IPS-11a (cell line): ENCODE measurements around the gene FIGLA.
"Not testable (repeated sequence)": the region's sequence is repeated elsewhere in the genome, so short reads cannot be mapped to it uniquely, and the experiment has no call there.

ENCODE experiments used
- H3K4me3 ChIP-seq: one replicate; pipeline ENCODE4 v1.5.1; 2013; ENCODE audit warnings: low read depth, low read length, control low read depth

FIGLA gene

GRCh38 chr2:70747284-70747683 lies 43.2 kb downstream of the FIGLA start:
- H3K4me3 ChIP-seq = no peak overlapping the region

DNA sequence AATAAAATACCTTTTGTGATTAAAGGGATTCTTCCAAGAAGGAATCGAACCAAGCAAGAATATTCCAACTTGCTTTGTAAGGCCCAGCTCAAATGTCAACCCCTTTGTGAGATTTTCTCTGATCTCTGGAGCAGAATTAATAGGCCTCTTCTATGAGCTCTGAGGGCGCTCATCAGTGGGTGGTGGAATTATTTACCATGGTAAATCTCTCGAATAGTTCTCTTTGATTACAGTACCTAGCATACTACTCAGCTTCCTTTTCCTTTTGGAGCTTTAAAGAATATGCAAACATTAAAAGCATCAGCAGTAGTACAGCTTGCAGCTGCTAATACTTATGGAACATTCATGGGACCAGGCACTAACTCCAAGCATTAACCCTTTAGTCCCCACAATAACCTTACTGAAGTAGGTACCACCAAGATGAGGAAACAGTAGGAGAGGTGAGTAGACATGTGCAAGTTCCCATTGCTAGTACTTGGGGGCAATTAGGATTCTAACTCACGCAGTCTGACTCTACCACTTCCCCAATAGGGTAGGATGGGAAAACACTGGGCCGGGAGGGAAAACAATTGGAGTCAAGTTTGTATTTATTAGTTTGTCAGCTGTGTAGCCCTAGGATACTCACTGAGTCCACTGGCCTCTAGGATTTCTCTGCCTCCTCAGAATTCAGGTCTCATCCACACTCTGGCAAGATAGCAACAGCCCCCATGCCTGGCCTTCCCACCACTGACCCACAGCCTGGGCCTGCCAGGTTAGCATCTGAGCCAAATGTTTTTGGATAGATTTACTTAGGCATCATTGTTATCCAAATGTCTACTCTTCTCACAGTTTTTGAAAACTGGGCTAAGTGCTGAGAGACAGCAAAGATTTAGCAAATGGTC lies 44.1 kb downstream of the FIGLA start:
- H3K4me3 ChIP-seq = no peak overlapping the region

GRCh38 chr2:70745276-70745825 lies 45.1 kb downstream of the FIGLA start:
- no peak overlapping the region for H3K4me3 ChIP-seq

DNA sequence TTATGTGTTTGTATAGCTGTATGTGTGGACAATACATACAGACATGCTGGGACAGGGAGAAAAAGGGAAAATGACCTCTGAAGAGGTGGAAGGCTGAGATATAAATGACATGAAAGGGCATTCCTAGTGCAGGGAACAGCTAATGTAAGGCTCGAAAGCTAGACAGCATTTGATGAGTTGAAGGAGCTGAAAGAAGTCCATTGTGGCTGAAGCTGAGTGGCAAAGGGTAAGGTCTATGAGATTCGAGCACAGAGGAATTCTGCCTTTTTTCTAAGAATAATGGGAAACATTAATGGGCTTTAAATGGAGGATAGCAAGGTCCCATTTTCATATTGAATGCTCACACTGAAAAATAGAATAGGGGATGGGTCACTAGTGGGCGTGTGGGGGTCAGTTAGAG lies 46.0 kb downstream of the FIGLA start:
- H3K4me3 ChIP-seq = no peak overlapping the region

GRCh38 chr2:70743677-70744076 lies 46.8 kb downstream of the FIGLA start:
- no peak overlapping the region for H3K4me3 ChIP-seq

DNA sequence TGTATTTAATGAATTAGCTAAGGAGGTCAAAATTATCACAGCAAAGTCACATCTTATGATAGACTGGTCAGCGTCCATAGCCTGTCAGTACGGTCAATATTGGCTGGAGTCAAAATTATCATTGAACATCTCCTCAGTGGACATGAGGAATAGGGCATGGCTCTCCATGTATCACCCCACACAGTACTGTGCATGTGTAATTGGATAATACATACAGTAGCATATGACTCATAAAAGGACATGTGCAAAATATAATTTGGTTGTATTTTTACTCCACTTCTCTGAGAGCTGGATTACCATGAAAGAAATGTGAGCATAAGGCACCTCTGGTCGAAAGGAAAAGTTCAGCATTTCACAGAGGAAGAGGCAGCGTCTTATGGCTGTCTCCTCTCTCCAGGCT lies 47.4 kb downstream of the FIGLA start:
- H3K4me3 ChIP-seq = no peak overlapping the region

DNA sequence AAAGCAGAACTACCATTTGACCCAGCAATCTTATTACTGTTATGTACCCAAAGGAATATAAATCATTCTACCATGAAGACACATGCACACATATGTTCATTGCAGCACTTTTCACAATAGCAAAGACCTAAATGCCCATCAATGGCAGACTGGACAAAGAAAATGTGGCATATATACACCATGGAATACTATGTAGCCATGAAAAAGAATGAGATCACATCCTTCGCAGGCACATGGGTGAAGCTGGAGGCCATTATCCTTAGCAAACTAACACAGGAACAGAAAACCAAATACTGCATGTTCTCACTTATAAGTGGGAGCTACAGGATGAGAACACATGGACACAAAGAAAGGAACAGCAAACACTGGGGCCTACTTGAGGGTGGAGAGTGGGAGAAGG lies 51.0 kb downstream of the FIGLA start:
- not testable (repeated sequence) for H3K4me3 ChIP-seq

- H3K4me3 ChIP-seq = no peak overlapping the region
Observed at GRCh38 chr2:70738159-70738558, 52.3 kb downstream of the FIGLA start.

DNA sequence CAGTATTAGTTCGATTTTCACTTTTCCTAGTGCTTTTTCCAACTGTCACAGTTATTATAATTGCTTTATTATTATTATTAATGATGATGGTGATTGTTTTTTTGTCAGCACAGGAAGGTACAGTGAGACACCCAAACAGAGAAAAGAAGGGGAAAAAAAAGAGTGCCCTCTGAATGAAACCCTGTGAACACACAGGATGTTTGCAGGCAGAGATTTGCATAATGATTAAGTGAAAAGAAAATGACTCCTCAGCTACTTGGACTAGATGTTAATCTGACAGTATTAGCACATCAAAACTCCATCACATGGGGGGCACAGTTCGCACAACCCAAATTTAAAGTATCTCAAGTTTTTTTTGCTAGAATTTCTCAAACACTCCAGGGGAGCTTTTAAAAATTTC lies 55.4 kb downstream of the FIGLA start:
- H3K4me3 ChIP-seq = no peak overlapping the region

DNA sequence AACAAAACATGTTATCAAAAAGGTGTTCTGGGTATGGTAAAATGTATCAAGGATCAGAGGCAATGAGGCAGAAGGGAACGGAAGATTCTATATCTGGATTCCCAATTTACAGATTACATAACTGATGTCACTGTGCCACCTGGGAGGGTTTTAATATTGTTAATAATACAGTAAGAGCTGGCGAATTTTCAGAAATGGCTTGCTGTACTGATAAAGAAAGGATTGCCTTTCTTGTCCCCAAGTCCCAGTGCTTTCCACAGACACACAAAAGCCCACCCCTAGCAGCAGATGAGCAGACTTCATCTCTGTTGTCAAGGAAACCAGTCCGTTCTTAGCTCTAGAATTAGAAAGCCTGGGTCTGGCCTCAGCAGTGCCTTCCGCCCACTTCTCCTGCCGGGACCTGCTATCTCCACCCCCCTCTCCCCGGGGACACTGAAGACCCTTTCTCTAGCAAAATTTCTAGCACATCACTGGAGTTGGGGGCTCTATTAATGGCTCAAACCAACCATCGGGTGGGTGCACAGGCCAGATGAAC lies 56.7 kb downstream of the FIGLA start:
- H3K4me3 ChIP-seq = no peak overlapping the region

- no peak overlapping the region for H3K4me3 ChIP-seq
Observed at GRCh38 chr2:70732766-70733645, 57.4 kb downstream of the FIGLA start.

DNA sequence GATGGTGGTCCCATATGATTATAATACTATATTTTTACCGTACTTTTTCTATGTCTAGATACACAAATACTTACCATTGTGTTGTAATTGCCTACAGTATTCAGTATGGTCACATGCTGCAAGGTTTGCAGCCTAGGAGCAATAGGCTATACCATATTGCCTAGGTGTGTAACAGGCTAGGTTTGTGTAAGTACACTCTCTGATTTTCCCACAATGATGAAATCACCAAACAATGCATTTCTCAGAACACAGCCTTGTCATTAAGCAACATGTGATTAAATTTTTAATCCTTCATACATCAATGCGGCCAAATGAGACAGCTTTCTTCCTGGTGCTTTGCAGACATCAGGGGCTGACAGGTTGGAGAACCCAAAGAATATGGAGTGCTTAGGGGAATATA lies 59.7 kb downstream of the FIGLA start:
- H3K4me3 ChIP-seq = no peak overlapping the region

- H3K4me3 ChIP-seq = no peak overlapping the region
Observed at GRCh38 chr2:70729647-70730046, 60.8 kb downstream of the FIGLA start.

GRCh38 chr2:70728128-70728527 lies 62.3 kb downstream of the FIGLA start:
- no peak overlapping the region for H3K4me3 ChIP-seq
